ENCODE results near the gene SPATA2L. TPM values are rescaled to one million over a fixed set of nuclear protein-coding genes. Genes with fewer than 3 reads are reported as not detected.

The SPATA2L gene
- total and polyA plus RNA-seq, 2 of the 13 experiments (the other 11 are each of a cell fraction or from before 2014, with no cell fraction given), result 9.1 to 20.7 TPM

- TF ChIP-seq ZNF639 (CRISPR knock-in tag; conservative IDR thresholded peaks at IDR 0.05), result no peak
- peak; percentile 74 for TF ChIP-seq RBFOX2 (IDR thresholded peaks at IDR 0.05; ENCODE audit: low read depth, low read length)
- no peak for TF ChIP-seq LCORL (IDR thresholded peaks at IDR 0.05)
- no peak for TF ChIP-seq LCORL (CRISPR knock-in tag; IDR thresholded peaks at IDR 0.05)
- TF ChIP-seq PATZ1 (CRISPR knock-in tag; IDR thresholded peaks at IDR 0.05), result no peak
- TF ChIP-seq ZNF563 (CRISPR knock-in tag; IDR thresholded peaks at IDR 0.05), result no peak
- no peak for TF ChIP-seq POGZ (CRISPR knock-in tag; IDR thresholded peaks at IDR 0.05)
- TF ChIP-seq HDAC1 (CRISPR knock-in tag; IDR thresholded peaks at IDR 0.05), result no peak
- no peak for TF ChIP-seq ZNF296 (CRISPR knock-in tag; conservative IDR thresholded peaks at IDR 0.05)
- no peak for TF ChIP-seq ZNF891 (CRISPR knock-in tag; IDR thresholded peaks at IDR 0.05)
- no peak for TF ChIP-seq HNRNPL (IDR thresholded peaks at IDR 0.05; ENCODE audit: low read depth, low read length)
- TF ChIP-seq ZNF629 (CRISPR knock-in tag; conservative IDR thresholded peaks at IDR 0.05), result no peak
- no peak for TF ChIP-seq ZNF350 (CRISPR knock-in tag; IDR thresholded peaks at IDR 0.05; ENCODE audit: borderline replicate concordance, low read depth)
- no peak for TF ChIP-seq BCL6 (CRISPR knock-in tag; IDR thresholded peaks at IDR 0.05)
- TF ChIP-seq REPIN1 (CRISPR knock-in tag; IDR thresholded peaks at IDR 0.05; ENCODE audit: borderline replicate concordance, low read depth), result no peak
- no peak for TF ChIP-seq ZNF674 (CRISPR knock-in tag; IDR thresholded peaks at IDR 0.05; ENCODE audit: low read depth)
- no peak for TF ChIP-seq SP1 (IDR thresholded peaks at IDR 0.05)
- TF ChIP-seq SP1 (CRISPR knock-in tag; IDR thresholded peaks at IDR 0.05), result no peak
- no peak for TF ChIP-seq ZNF136 (CRISPR knock-in tag; IDR thresholded peaks at IDR 0.05; ENCODE audit: low read depth)
- TF ChIP-seq POLR2AphosphoS5 (IDR thresholded peaks at IDR 0.05; ENCODE audit: low read depth, low read length), result peak; percentile 27; the same call in 1 of the 2 replicates
- no peak for TF ChIP-seq ZNF18 (CRISPR knock-in tag; IDR thresholded peaks at IDR 0.05; ENCODE audit: insufficient replicate concordance)
- TF ChIP-seq ZNF841 (CRISPR knock-in tag; IDR thresholded peaks at IDR 0.05; ENCODE audit: borderline replicate concordance), result no peak
- no peak for TF ChIP-seq ATM (IDR thresholded peaks at IDR 0.05; ENCODE audit: borderline replicate concordance)
- no peak for TF ChIP-seq MAX (IDR thresholded peaks at IDR 0.05)
- no peak for TF ChIP-seq ZNF256 (CRISPR knock-in tag; conservative IDR thresholded peaks at IDR 0.05)
- TF ChIP-seq ZNF143 (CRISPR knock-in tag; IDR thresholded peaks at IDR 0.05), result no peak
- TF ChIP-seq THAP7 (CRISPR knock-in tag; IDR thresholded peaks at IDR 0.05), result no peak
- no peak for TF ChIP-seq ZFP82 (CRISPR knock-in tag; IDR thresholded peaks at IDR 0.05; ENCODE audit: borderline replicate concordance)
- TF ChIP-seq ZNF567 (CRISPR knock-in tag; IDR thresholded peaks at IDR 0.05; ENCODE audit: borderline replicate concordance), result no peak
Observed at GRCh38 chr16:89738072-89738377, 36.5 kb upstream of the SPATA2L start (continued).
